ENCODE results near the gene CEP89.
"Not testable (repeated sequence)": the region's sequence is repeated elsewhere in the genome, so short reads cannot be mapped to it uniquely, and the experiment has no call there.

Gene CEP89

DNA sequence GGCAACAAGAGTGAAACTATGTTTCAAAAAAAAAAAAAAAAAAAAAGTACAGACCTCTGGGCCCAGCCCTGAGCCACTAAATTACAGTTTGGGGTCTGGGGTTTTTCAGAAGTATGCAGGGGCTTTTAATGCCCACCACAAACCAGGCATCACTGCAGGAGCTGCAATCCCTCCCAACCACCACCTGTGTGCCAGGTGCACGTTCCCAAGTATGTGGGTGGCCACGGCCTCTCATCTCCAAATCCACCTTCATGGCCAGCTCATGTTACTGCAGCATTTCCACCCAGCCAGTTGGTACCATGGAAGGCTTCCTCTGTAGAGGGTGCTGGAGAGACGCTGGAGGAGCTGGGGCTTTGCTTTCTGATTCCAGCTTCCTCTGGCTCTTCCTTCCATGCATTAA lies 26.5 kb downstream of the CEP89 start:
- no peak for DNase-seq

DNA sequence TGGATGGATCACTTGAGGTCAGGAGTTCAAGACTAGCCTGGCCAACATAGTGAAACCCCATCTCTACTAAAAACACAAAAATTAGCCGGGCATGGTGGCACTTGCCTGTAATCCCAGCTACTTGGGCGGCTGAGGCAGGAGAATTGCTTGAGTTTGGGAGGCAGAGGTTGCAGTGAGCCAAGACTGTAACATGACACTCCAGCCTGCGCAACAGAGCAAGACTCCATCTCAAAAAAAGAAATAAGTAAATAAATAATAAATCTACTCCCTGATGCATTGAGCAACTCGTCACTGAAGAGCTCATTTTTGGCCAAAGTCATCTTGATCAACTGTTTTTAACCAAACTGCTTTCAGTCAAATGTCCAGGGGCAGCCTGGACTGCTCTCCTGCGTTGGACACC lies 30.5 kb downstream of the CEP89 start:
- not testable (repeated sequence) for DNase-seq

DNA sequence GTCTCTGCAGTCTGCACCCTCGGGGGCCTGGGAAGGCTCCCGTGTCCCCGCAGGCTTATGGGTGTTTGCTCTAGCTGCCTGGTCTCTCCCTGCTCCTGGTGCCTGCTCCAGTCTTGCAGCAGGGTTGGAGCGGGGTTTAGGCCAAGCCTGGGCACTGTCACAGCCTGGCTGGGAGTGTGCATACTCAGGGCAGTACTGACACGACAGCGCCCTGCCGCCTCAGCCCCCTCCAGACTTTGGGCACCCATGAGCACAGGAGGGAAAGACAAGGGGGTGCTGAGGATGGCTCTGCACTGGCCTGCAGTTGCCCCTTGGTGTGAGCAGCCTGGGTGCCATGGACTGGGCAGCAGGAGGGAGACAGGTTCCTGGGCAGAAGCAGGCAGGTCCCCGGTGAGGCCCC lies 35.7 kb downstream of the CEP89 start:
- no peak for DNase-seq

DNA sequence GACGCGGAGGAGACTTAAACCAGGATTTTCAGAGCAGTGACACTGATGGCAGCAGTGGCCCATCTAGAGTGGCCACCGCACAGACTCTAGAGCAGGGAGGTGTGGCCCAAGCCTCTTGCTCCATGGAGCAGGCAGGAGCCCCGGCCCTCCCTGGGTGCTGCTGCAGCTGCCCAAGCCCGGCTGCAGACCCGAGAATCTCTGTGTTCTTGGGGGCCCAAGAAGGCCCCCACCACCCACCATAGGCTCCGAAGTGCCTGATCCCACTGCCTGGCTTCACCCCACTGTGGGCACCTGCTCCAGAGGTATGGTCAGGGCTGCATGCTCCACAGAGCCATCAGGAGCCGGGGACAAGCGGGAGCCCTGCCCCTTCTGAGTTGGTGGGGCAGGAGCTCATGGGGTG lies 36.1 kb downstream of the CEP89 start:
- no peak for DNase-seq

DNA sequence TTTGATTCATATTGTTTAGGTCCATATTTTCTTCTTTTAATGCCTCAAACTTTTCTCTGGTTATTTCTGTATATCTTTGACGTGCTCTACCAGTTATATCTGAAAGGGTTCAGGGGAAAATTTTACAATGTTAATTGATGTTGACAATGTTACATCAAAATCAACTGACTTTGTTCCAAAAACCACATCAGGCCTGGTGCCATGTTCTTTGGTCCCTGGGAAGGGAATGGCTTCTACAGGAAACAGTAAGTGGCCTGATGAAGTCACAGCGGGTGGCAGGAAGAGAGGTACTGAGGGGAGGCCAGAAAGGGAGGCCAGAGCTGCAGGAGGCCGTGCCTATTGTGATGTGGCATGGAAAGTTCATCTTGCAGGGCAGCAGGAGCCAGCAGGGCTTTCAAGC lies 38.2 kb downstream of the CEP89 start:
- DNase-seq, result no peak

- no peak for DNase-seq
Observed at GRCh38 chr19:32930567-32930966, 41.2 kb downstream of the CEP89 start.

- DNase-seq, result no peak
Observed at GRCh38 chr19:32928806-32929205, 43.0 kb downstream of the CEP89 start.

- DNase-seq, result no peak
Observed at GRCh38 chr19:32924200-32924599, 47.6 kb downstream of the CEP89 start.

GRCh38 chr19:32921624-32922023 lies 50.1 kb downstream of the CEP89 start:
- no peak for DNase-seq

DNA sequence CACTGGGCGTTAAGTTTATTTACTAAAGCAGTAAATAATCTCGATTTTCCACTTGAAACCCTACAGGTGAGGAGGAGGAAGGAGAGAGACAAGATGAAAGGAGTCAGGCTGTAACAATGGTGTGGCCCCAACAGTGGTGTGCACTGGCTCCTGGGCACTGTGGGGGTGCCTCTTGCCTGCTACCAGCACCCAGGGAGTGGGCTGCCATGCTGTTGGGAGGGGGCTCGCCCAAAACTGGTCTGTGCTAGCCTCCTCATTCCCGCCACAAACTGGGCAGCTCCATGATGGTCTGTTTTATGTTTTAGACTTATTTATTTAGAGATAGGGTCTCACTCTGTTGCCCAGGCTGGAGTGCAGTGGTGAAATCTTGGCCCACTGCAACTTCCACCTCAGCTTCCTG lies 52.4 kb downstream of the CEP89 start:
- no peak for DNase-seq

- DNase-seq, result no peak
Observed at GRCh38 chr19:32917616-32917996, 54.2 kb downstream of the CEP89 start.

DNA sequence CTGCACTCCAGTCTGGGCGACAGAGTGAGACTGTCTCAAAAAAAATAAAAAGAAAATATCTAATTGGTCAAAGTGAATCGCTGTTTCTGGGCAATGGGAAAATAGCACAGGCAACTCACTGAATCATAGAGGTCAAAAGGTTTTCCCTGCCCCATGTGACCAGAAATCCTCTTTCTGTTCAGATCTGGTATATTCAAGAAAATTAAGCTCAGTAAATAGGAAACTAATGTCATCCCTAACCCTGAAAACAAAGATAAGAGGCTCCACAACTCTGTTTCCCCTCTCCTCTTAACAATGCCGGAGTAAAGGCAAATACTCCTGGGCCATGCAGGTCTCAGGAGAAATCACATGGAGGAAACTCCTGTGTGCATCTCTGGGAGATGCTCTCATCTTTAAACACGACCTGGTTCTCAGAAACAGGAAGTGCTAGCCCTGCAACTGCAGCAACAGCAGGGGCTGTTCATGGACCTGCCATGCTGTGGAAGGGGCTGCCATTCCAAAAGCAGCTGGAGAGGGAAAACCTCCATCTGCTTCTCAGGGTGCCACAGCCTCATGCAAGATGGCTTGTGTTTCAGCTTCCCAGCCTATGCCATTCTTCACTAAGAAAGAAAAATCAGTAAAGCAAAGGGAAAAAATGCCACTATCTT lies 54.7 kb downstream of the CEP89 start:
- no peak for DNase-seq

GRCh38 chr19:32914879-32915660 lies 56.7 kb downstream of the CEP89 start:
- no peak for DNase-seq

- no peak for DNase-seq
Observed at GRCh38 chr19:32911467-32911866, 60.3 kb downstream of the CEP89 start.

- DNase-seq, result no peak
Observed at GRCh38 chr19:32910874-32911273, 60.9 kb downstream of the CEP89 start.

DNA sequence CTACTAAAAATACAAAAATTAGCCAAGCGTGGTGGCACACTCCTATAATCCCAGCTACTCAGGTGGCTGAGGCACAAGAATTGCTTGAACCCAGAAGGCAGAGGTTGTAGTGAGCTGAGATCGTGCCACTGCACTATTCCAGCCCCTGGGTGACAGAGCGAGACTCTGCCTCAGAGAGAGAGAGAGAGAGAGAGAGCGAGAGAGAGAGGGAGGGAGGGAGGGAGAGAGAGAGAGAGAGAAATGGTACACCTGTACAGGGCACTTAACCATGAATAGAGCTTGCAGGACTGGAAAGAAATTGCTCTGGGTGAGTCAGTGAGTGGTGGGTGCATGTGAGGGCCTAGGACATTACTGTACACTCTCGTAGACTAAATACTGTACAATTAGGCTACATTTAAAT lies 61.7 kb downstream of the CEP89 start:
- no peak for DNase-seq

DNA sequence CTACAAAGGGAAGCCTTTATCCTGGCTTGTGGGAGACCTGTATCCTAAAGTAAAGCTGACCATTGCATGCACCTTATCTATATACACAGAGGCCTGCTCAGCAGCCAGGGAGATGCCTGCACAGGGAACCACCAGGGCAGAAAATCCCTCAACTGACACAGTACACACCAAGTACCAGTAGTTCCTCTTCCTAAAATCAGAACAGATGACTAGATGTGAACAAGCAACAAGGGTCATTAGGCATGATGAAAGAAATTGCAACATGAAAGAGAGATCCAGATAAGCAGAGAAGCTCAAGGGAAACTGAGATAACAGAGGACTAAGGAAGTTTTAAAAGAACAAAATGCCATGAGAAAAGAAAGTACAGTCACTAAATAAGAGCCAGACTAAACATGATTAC lies 62.5 kb downstream of the CEP89 start:
- no peak for DNase-seq

DNA sequence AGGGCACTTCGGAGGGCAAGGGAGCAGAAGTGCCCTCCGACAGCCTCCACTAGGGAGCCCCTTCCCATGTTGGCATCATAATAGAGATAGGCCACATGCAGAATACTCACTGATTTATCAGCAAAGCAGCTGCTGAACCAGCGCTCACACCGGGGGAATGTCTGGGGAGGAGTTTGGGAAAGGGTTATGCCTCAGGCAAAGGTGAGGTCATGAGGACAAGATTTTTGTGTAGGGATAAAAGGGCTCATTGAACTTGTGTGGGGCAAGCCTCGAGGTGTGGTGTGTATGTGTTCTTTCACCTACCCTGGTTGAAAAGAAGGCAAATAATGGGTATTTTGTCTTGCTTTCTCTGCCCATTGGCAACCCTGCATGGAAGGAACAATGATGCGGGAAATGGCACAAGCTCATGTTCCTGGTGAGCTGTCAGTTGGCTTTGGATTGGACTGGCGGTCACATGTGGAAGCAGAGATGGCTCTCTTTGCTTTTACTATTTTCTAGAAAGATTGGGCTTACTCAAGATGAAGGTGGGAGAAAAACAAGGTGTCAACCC lies 63.0 kb downstream of the CEP89 start:
- DNase-seq, result no peak

- DNase-seq, result no peak
Observed at GRCh38 chr19:32902448-32902847, 69.3 kb downstream of the CEP89 start.

GRCh38 chr19:32901504-32902161 lies 70.1 kb downstream of the CEP89 start:
- DNase-seq, result no peak

GRCh38 chr19:32896516-32897214 lies 75.1 kb downstream of the CEP89 start:
- DNase-seq, result no peak

GRCh38 chr19:32895384-32895783 lies 76.4 kb downstream of the CEP89 start:
- DNase-seq, result no peak

- no peak for DNase-seq
Observed at GRCh38 chr19:32891609-32892008, 80.1 kb downstream of the CEP89 start.
